Measurements from ENCODE around the gene ADGRA1.

- TF ChIP-seq CTCF (IDR thresholded peaks at IDR 0.05; ENCODE audit: low read length) (no peak), EZH2 (IDR thresholded peaks at IDR 0.05; ENCODE audit: borderline replicate concordance, low read length) (no peak)
These were observed 4.2 kb upstream of the ADGRA1 start for GRCh38 chr10:133083422-133084100.

All from OCI-LY1 (cell line).